Fibroblast of peridontal ligament (primary cell): ENCODE measurements around the gene NFATC1.

ENCODE experiments used
- DNase-seq: peaks from one replicate; pipeline ENCODE4 v3.0.0-alpha.2; 2010; ENCODE audit errors: extremely low read depth

The NFATC1 gene

GRCh38 chr18:79507546-79508480 is 112.1 kb downstream of the NFATC1 start:
- DNase-seq, result peak; percentile 65

- DNase-seq, result no peak
These were observed 113.1 kb downstream of the NFATC1 start for GRCh38 chr18:79508565-79509535.

- DNase-seq, result no peak
These were observed 113.8 kb downstream of the NFATC1 start for GRCh38 chr18:79509536-79509930.

GRCh38 chr18:79510046-79510685 is 114.4 kb downstream of the NFATC1 start:
- DNase-seq, result no peak

- no peak for DNase-seq
These were observed 115.1 kb downstream of the NFATC1 start for GRCh38 chr18:79510731-79511241.

- no peak for DNase-seq
These were observed 115.5 kb downstream of the NFATC1 start for GRCh38 chr18:79511271-79511670.

- DNase-seq, result no peak
These were observed 116.1 kb downstream of the NFATC1 start for GRCh38 chr18:79511671-79512301.

GRCh38 chr18:79512461-79513380 is 117.0 kb downstream of the NFATC1 start:
- DNase-seq, result no peak

- DNase-seq, result no peak
These were observed 117.8 kb downstream of the NFATC1 start for GRCh38 chr18:79513381-79514081.

- no peak for DNase-seq
These were observed 119.6 kb downstream of the NFATC1 start for GRCh38 chr18:79515331-79515730.

- DNase-seq, result no peak
These were observed 120.2 kb downstream of the NFATC1 start for GRCh38 chr18:79515944-79516351.

- no peak for DNase-seq
These were observed 120.8 kb downstream of the NFATC1 start for GRCh38 chr18:79516441-79516931.

- DNase-seq, result no peak
These were observed 121.6 kb downstream of the NFATC1 start for GRCh38 chr18:79517341-79517740.

GRCh38 chr18:79518028-79518682 is 122.4 kb downstream of the NFATC1 start:
- no peak for DNase-seq

GRCh38 chr18:79518683-79519128 is 123.0 kb downstream of the NFATC1 start:
- no peak for DNase-seq

GRCh38 chr18:79519751-79520477 is 124.2 kb downstream of the NFATC1 start:
- peak; percentile 8 for DNase-seq

- DNase-seq, result no peak
These were observed 125.0 kb downstream of the NFATC1 start for GRCh38 chr18:79520478-79521390.
